IPS-20b (cell line): ENCODE measurements around the gene ABR.

Experiments
- H3K27ac ChIP-seq: one replicate; pipeline ENCODE4 v1.5.1; 2013; ENCODE audit warnings: low read length
- H3K27me3 ChIP-seq: 2 replicates; pipeline ENCODE4 v1.6.1; 2013; ENCODE audit warnings: mild to moderate bottlenecking, low read length, inconsistent platforms; ENCODE audit not compliant: insufficient read depth
- H3K36me3 ChIP-seq: 2 replicates; pipeline ENCODE4 v1.6.1; 2013; ENCODE audit warnings: low read depth, mild to moderate bottlenecking, inconsistent platforms, low read length, moderate library complexity; ENCODE audit not compliant: insufficient read depth
- H3K4me1 ChIP-seq: 2 replicates; pipeline ENCODE4 v1.6.1; 2013; ENCODE audit warnings: mild to moderate bottlenecking, control low read depth, inconsistent platforms, low read length, moderate library complexity; ENCODE audit not compliant: insufficient read depth
- H3K4me3 ChIP-seq: 2 replicates; pipeline ENCODE4 v1.5.1; 2013; ENCODE audit warnings: mild to moderate bottlenecking, low read length, inconsistent platforms
- H3K9ac ChIP-seq: 2 replicates; pipeline ENCODE4 v1.6.1; 2013; ENCODE audit warnings: low read depth, mild to moderate bottlenecking, inconsistent platforms, low read length, moderate library complexity
- H3K9me3 ChIP-seq: 2 replicates; pipeline ENCODE4 v1.6.1; 2013; ENCODE audit warnings: mild to moderate bottlenecking, low read depth, low read length, inconsistent platforms; ENCODE audit not compliant: insufficient read depth

The ABR gene

DNA sequence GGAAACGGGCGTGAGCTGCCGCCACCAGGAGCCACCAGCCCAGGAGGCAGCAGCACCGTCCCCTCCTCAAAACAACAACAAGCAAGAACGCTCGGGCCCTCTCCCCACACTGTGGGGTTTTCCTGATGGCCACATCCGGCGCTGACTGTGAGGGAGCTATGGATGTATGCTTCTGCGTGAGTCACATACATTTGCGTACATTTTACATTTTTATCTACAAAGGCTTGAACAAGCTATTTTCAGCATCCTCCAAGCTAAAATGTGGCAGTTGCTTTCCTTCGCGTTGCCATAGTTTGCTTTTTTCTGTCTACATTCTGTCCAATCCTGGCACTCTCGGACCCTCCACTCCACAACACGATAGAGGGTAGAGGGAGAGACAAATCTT lies 2.0 kb upstream of the ABR start:
- Histone ChIP-seq H3K4me1 (peaks cover 2% of the 10 kb centered on the region; the same call in 1 of the 2 replicates), H3K9ac (no peak overlapping the region), H3K27me3 (peaks cover 54% of the 10 kb centered on the region), H3K4me3 (peak overlapping the region; percentile 31; the same call in 1 of the 2 replicates), H3K9me3 (no peaks in the 10 kb centered on the region), H3K27ac (no peak overlapping the region), H3K36me3 (no peaks in the 10 kb centered on the region)

DNA sequence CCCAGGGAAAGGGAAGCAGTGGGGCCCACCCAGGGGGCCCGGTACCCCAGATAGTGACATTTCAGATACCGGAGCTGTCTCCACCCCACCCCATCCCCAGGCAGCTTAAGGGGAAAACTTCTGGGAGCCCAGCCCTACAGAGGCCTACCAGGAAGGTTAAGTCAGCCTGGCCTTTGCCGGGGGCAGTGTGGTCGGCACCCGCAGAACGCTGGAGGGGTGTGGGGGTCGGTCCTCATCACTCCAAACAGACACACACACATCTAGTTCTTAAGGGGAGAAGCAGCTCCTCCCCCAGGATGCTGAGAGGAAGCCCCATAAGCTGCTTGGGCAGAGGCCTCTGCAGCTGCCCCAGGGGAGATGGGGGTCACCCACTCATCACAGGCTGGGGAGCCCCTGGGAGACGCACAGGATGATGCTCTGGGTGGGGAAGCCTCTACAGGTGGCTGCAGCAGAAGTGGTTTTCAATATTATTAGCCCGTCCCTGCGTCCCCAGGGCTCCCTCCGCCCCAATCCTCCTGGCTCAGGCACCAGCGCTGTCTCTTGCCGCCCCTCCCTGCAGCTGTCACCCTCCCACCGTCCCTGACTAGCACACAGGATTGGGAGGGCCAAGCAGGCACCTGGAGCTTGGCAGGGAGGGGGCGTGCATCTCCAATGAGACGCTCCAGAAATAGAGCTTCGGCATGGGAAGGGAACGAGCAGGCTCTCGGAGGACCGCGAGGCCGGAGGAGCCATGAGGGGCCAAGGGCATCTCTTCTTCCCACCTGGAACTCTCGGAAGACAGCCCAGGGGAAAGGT lies 1.4 kb upstream of the ABR start:
- Histone ChIP-seq H3K9ac (no peak overlapping the region), H3K4me3 (peak overlapping the region; percentile 31; the same call in 1 of the 2 replicates), H3K36me3 (no peaks in the 10 kb centered on the region), H3K27me3 (peaks cover 50% of the 10 kb centered on the region), H3K4me1 (peaks cover 2% of the 10 kb centered on the region; the same call in 1 of the 2 replicates), H3K9me3 (no peaks in the 10 kb centered on the region), H3K27ac (no peak overlapping the region)

DNA sequence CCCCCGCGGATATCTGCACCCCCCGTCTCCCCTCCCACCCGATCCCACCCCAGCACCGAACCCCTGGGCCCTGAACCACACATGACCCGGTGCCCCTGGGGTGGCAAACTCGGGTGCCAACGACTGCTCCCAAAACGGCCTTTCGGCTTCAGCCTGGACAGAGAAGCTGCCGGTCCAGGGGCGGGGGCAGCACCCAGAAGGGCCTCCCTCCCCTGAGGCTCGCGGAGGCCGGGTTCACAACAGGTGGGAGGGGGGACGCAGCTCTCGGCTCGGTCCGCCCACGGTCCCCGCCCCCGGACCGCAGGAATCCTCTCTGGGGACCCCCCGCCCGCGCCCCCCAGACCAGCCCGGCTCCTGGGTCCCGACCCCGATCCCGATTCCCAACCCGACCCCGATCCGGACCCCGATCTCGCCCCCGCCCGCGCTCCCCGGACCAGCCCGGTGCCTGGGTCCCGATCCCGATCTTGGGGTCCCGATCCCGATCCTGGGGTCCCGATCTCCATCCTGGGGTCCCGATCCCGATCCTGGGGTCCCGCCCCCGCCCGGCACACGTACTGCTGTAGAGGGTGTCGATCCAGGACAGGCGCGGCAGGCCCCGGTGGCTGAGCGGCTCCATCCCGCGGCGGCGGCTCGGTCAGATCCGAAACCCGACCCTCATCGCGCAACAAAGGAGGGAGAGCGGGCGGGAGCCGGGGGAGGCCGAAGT lies 516 bp downstream of the ABR start:
- peaks cover 2% of the 10 kb centered on the region; the same call in 1 of the 2 replicates for H3K4me1 ChIP-seq
- H3K27me3 ChIP-seq = peaks cover 48% of the 10 kb centered on the region
- no peaks in the 10 kb centered on the region for H3K9me3 ChIP-seq
- H3K36me3 ChIP-seq = no peaks in the 10 kb centered on the region
- H3K4me3 ChIP-seq = peak overlapping the region; percentile 69
- H3K9ac ChIP-seq = peak overlapping the region; percentile 45; the same call in 1 of the 2 replicates
- no peak overlapping the region for H3K27ac ChIP-seq

- no peak overlapping the region for H3K27ac ChIP-seq
- peaks cover 35% of the 10 kb centered on the region for H3K27me3 ChIP-seq
- H3K9ac ChIP-seq = no peak overlapping the region
- H3K4me3 ChIP-seq = no peak overlapping the region
- peaks cover 2% of the 10 kb centered on the region; the same call in 1 of the 2 replicates for H3K4me1 ChIP-seq
- H3K36me3 ChIP-seq = no peaks in the 10 kb centered on the region
- H3K9me3 ChIP-seq = no peaks in the 10 kb centered on the region
Measured at GRCh38 chr17:1177016-1177700, 2.6 kb downstream of the ABR start.

DNA sequence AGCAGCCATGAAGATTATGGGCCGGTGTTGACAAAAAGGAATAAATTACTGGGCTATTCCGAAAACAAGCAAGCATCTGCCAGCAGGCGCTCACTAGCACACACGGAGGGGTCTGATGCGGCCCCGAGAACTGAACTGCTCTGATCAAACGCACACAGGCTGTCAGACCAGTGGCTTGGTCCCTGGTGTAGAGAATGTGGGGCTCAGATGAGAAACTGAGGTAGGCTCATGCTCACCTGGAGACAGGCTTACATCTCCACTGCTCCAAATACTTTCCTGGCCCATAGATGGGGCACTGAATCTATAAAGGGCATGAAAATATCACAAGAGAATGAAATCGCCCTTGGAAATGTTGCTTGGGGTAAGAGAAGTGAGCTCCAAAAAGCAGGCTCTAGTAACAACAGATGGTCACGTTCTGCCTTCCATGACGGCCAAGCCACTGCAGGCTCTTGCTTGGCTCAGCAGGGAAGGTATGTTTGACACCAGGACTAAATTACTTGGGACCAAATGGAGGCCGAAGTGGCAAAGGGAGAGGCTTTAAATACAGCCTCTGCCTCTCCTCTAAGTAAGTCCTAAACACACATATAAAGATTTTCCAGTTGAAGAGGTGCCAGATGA lies 5.4 kb downstream of the ABR start:
- H3K9ac ChIP-seq = no peak overlapping the region
- no peak overlapping the region for H3K4me3 ChIP-seq
- H3K4me1 ChIP-seq = peaks cover 2% of the 10 kb centered on the region; the same call in 1 of the 2 replicates
- peaks cover 13% of the 10 kb centered on the region; the same call in 1 of the 2 replicates for H3K27me3 ChIP-seq
- H3K9me3 ChIP-seq = no peaks in the 10 kb centered on the region
- H3K27ac ChIP-seq = no peak overlapping the region
- H3K36me3 ChIP-seq = no peaks in the 10 kb centered on the region

DNA sequence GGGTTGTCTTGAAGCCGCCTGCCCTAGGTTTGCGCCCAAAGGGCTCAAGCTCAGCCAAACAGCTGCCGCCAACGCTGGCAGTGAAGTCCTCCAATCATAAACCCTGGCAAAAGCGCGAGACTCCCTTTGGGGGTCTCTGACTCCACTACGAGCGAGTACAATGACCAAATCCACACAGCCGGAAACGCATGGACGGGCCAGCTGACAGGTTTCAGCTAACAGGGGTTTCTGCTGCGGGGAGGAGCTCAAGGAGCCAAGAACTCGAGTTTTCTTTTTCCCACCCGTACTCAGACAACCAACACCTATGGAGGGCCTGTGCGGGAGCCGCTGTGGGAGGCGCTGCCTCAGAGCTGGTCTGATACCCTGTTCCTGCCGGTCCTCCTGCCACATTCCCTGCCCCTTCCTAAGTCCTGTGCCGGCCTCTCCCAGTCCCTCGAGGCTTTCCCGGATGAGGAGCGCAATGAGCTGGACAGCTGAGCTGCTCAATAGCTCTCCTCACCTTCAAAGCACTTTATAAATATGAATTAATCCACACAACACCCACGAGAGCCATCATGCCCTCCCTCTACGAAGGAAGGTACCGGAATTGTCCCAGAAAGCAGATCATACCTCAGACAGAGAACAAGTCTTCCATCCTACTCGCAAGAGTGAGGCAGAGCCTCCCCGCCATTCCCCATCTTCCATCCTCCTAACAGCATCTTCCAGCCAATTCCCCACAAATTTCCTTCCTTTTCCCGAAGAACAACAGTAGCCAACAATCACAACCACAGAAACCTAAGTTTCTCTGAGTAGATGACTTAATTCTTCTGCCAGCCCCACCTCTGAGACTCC lies 6.1 kb downstream of the ABR start:
- peaks cover 2% of the 10 kb centered on the region; the same call in 1 of the 2 replicates for H3K4me1 ChIP-seq
- no peaks in the 10 kb centered on the region for H3K36me3 ChIP-seq
- H3K4me3 ChIP-seq = no peak overlapping the region
- H3K27me3 ChIP-seq = peaks cover 11% of the 10 kb centered on the region; the same call in 1 of the 2 replicates
- H3K9me3 ChIP-seq = no peaks in the 10 kb centered on the region
- H3K9ac ChIP-seq = no peak overlapping the region
- H3K27ac ChIP-seq = no peak overlapping the region

- H3K4me1 ChIP-seq = no peaks in the 10 kb centered on the region
- H3K27ac ChIP-seq = no peak overlapping the region
- H3K4me3 ChIP-seq = no peak overlapping the region
- no peaks in the 10 kb centered on the region for H3K9me3 ChIP-seq
- no peaks in the 10 kb centered on the region for H3K36me3 ChIP-seq
- no peak overlapping the region for H3K9ac ChIP-seq
- H3K27me3 ChIP-seq = no peaks in the 10 kb centered on the region
Measured at GRCh38 chr17:1171953-1172352, 7.8 kb downstream of the ABR start.

DNA sequence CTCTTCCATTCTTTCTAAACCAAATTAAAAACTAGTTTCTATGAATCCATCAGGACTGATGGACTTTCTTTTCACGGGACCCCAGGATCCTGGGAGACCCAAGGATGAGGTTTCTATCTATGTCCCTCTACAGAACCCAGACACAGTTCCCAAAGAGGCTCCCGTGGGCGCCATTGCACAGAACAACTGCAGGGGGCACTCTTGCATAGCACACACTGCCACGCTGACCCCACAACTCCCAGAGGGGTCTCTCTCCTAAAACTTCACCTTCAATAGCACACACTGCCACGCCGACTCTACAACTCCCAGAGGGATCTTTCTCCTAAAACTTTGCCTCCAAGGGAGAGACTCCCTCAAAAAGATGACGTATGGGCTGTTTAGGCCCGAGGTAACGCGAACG lies 9.0 kb downstream of the ABR start:
- Histone ChIP-seq H3K36me3 (no peaks in the 10 kb centered on the region), H3K27ac (no peak overlapping the region), H3K27me3 (no peaks in the 10 kb centered on the region), H3K9ac (no peak overlapping the region), H3K9me3 (no peaks in the 10 kb centered on the region), H3K4me3 (no peak overlapping the region), H3K4me1 (no peaks in the 10 kb centered on the region)

GRCh38 chr17:1169929-1170312 lies 9.9 kb downstream of the ABR start:
- H3K27ac ChIP-seq = no peak overlapping the region
- H3K9me3 ChIP-seq = no peaks in the 10 kb centered on the region
- H3K9ac ChIP-seq = no peak overlapping the region
- no peaks in the 10 kb centered on the region for H3K27me3 ChIP-seq
- no peaks in the 10 kb centered on the region for H3K4me1 ChIP-seq
- H3K36me3 ChIP-seq = no peaks in the 10 kb centered on the region
- no peak overlapping the region for H3K4me3 ChIP-seq

DNA sequence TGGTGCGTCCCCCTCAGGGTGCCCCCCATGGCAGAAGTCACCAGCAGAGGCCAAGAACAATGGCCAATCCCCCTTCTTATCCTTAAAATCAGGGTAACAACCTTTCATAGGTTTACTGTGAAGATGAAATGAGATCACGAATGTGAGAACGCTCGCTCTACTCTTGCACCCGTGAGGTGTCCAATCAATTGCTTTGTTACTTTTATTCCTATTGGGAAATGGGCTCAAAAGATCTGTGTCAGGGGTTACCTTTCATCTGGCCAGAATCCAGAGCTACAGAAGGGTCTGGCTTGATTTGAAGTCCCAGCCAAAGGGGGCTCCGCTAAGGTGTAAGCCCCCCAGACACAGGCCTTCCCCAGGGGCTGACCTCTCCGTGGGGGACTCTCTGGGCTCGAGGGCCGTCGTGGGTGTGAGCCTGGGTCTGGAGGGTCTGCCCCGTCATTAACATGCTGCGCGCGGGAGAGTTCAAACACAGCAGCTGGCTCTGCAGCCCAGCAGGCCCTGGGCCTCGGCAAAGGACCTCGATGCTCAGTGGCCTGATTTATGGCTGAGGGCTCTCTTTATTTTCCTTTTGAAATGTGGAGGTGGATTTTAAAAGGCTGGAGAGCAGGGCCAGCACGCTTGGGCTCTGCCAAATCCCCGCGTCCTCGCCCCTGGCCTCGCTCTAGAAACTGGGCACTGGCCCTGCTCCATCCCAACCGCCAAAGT lies 10.4 kb downstream of the ABR start:
- H3K27ac ChIP-seq = no peak overlapping the region
- no peaks in the 10 kb centered on the region for H3K27me3 ChIP-seq
- H3K4me3 ChIP-seq = no peak overlapping the region
- H3K9ac ChIP-seq = no peak overlapping the region
- no peaks in the 10 kb centered on the region for H3K9me3 ChIP-seq
- H3K36me3 ChIP-seq = no peaks in the 10 kb centered on the region
- no peaks in the 10 kb centered on the region for H3K4me1 ChIP-seq
